SK-MEL-5 (cell line): ENCODE data around the gene CC2D1A. TPM values are rescaled to one million over a fixed set of nuclear protein-coding genes. Genes with fewer than 3 reads are reported as not detected.
A peak's percentile ranks its signal among the peaks of the same experiment; 100 is the strongest.
"Not testable (repeated sequence)": the region's sequence is repeated elsewhere in the genome, so short reads cannot be mapped to it uniquely, and the experiment has no call there.

Source experiments
- DNase-seq: peaks from one replicate; pipeline ENCODE4 v3.0.0-alpha.2; 2016; ENCODE audit warnings: low read depth, low spot score
- in situ Hi-C: cut with HindIII; loops from 2 replicates; pipeline ENCODE4 v1.10.0; 2016; ENCODE audit warnings: low sequenced_read_pairs, high pct_unique_total_duplicates, low pct_unique_long_range_greater_than_20kb
- total RNA-seq: library from RNA; depleted of rRNA; stranded (reverse); fragments of >200 nt; shearing (Covaris generic); gene quantifications from 2 replicates; pipeline ENCODE4 v1.2.3, GENCODE V29; 2014

The CC2D1A gene
- total RNA-seq, 1 experiment from 2014 or later: 11.0 TPM

- in situ Hi-C loops: no loop called here
- no peak for DNase-seq
Observed at GRCh38 chr19:13965377-13965896, 59.4 kb downstream of the CC2D1A start.

GRCh38 chr19:13965926-13966683 lies 60.1 kb downstream of the CC2D1A start:
- in situ Hi-C loops: no loop called here
- no peak for DNase-seq

- DNase-seq: no peak
- in situ Hi-C loops: no loop called here
Observed at GRCh38 chr19:13966684-13967128, 60.7 kb downstream of the CC2D1A start.

- DNase-seq, in situ Hi-C loops: not testable (repeated sequence)
Observed at GRCh38 chr19:13967206-13967605, 61.2 kb downstream of the CC2D1A start.

- in situ Hi-C loops: no loop called here
- DNase-seq: no peak
Observed at GRCh38 chr19:13968383-13968935, 62.5 kb downstream of the CC2D1A start.

GRCh38 chr19:13968999-13969398 lies 63.0 kb downstream of the CC2D1A start:
- in situ Hi-C loops: no loop called here
- no peak for DNase-seq

GRCh38 chr19:13969897-13970296 lies 63.9 kb downstream of the CC2D1A start:
- in situ Hi-C loops: no loop called here

GRCh38 chr19:13971868-13972267 lies 65.9 kb downstream of the CC2D1A start:
- in situ Hi-C loops, DNase-seq: not testable (repeated sequence)

More at GRCh38 chr19:13969897-13970296, 63.9 kb downstream of the CC2D1A start:
- DNase-seq: no peak

GRCh38 chr19:13972368-13973155 lies 66.6 kb downstream of the CC2D1A start:
- DNase-seq: no peak
- in situ Hi-C loops: no loop called here

- in situ Hi-C loops: not testable (repeated sequence)
Observed at GRCh38 chr19:13973479-13973878, 67.5 kb downstream of the CC2D1A start.

GRCh38 chr19:13974073-13974472 lies 68.1 kb downstream of the CC2D1A start:
- DNase-seq: peak; percentile 43
- in situ Hi-C loops: no loop called here

More at GRCh38 chr19:13973479-13973878, 67.5 kb downstream of the CC2D1A start:
- not testable (repeated sequence) for DNase-seq

- in situ Hi-C loops: no loop called here
- no peak for DNase-seq
Observed at GRCh38 chr19:13975870-13976269, 69.9 kb downstream of the CC2D1A start.

- in situ Hi-C loops: no loop called here
- no peak for DNase-seq
Observed at GRCh38 chr19:13976446-13976845, 70.4 kb downstream of the CC2D1A start.

GRCh38 chr19:13977803-13978202 lies 71.8 kb downstream of the CC2D1A start:
- no peak for DNase-seq
- in situ Hi-C loops: no loop called here

GRCh38 chr19:13978351-13979243 lies 72.6 kb downstream of the CC2D1A start:
- no peak for DNase-seq
- in situ Hi-C loops: no loop called here

- in situ Hi-C loops: no loop called here
- DNase-seq: no peak
Observed at GRCh38 chr19:13979244-13979615, 73.2 kb downstream of the CC2D1A start.

GRCh38 chr19:13979686-13980085 lies 73.7 kb downstream of the CC2D1A start:
- in situ Hi-C loops: no loop called here
- no peak for DNase-seq
